ENCODE results near the gene PDE7B. TPM values are rescaled to one million over a fixed set of nuclear protein-coding genes. Genes with fewer than 3 reads are reported as not detected.

Gene PDE7B
- total and polyA plus RNA-seq, 9 of the 15 experiments (the other 6 are each of a cell fraction or from before 2014, with no cell fraction given) = 0.01 TPM; not detected in 8

DNA sequence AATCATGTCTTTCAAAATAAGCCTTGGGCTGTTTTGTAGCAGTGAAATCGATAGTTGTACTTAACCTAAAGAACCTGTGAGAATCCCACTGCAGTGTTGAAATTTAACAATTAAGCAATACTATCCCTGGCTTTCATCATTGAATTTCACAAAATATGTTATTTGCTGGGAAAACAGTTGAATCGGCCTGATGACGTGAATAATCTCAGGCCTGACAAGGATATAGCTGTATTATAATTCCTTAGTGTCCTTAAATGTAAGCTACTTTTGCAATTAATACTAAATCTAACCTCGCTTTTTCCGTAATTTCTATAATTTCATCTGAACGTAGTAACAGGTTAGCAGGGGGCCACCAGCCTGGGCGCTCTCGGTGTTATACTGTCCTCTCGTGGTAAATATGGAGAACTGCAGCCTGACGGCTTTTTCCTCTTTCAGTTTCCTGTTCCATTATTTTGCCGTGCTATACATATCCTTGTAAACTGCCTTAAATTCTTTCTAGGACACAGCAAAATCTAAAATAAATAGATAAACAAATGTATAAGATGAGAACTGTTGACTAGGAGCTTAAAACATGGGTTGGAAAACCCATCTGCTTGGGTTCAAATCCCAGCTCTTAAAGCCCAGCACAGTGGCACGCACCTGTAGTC lies 374.6 kb downstream of the PDE7B start (continued):
- TF ChIP-seq, protein P1, sequence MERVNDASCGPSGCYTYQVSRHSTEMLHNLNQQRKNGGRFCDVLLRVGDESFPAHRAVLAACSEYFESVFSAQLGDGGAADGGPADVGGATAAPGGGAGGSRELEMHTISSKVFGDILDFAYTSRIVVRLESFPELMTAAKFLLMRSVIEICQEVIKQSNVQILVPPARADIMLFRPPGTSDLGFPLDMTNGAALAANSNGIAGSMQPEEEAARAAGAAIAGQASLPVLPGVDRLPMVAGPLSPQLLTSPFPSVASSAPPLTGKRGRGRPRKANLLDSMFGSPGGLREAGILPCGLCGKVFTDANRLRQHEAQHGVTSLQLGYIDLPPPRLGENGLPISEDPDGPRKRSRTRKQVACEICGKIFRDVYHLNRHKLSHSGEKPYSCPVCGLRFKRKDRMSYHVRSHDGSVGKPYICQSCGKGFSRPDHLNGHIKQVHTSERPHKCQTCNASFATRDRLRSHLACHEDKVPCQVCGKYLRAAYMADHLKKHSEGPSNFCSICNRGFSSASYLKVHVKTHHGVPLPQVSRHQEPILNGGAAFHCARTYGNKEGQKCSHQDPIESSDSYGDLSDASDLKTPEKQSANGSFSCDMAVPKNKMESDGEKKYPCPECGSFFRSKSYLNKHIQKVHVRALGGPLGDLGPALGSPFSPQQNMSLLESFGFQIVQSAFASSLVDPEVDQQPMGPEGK (CRISPR knock-in tag; IDR thresholded peaks at IDR 0.05; ENCODE audit: borderline replicate concordance) = no peak
- TF ChIP-seq, protein P2, sequence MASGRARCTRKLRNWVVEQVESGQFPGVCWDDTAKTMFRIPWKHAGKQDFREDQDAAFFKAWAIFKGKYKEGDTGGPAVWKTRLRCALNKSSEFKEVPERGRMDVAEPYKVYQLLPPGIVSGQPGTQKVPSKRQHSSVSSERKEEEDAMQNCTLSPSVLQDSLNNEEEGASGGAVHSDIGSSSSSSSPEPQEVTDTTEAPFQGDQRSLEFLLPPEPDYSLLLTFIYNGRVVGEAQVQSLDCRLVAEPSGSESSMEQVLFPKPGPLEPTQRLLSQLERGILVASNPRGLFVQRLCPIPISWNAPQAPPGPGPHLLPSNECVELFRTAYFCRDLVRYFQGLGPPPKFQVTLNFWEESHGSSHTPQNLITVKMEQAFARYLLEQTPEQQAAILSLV (tag; IDR thresholded peaks at IDR 0.05) = peak; percentile 84
- TF ChIP-seq, protein P3, sequence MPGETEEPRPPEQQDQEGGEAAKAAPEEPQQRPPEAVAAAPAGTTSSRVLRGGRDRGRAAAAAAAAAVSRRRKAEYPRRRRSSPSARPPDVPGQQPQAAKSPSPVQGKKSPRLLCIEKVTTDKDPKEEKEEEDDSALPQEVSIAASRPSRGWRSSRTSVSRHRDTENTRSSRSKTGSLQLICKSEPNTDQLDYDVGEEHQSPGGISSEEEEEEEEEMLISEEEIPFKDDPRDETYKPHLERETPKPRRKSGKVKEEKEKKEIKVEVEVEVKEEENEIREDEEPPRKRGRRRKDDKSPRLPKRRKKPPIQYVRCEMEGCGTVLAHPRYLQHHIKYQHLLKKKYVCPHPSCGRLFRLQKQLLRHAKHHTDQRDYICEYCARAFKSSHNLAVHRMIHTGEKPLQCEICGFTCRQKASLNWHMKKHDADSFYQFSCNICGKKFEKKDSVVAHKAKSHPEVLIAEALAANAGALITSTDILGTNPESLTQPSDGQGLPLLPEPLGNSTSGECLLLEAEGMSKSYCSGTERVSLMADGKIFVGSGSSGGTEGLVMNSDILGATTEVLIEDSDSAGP (CRISPR knock-in tag; IDR thresholded peaks at IDR 0.05) = no peak
- TF ChIP-seq, protein P4, sequence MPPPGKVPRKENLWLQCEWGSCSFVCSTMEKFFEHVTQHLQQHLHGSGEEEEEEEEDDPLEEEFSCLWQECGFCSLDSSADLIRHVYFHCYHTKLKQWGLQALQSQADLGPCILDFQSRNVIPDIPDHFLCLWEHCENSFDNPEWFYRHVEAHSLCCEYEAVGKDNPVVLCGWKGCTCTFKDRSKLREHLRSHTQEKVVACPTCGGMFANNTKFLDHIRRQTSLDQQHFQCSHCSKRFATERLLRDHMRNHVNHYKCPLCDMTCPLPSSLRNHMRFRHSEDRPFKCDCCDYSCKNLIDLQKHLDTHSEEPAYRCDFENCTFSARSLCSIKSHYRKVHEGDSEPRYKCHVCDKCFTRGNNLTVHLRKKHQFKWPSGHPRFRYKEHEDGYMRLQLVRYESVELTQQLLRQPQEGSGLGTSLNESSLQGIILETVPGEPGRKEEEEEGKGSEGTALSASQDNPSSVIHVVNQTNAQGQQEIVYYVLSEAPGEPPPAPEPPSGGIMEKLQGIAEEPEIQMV (tag; conservative IDR thresholded peaks at IDR 0.05; ENCODE audit: low read depth) = no peak
- TF ChIP-seq TOE1 (IDR thresholded peaks at IDR 0.05; ENCODE audit: borderline replicate concordance) (0 out of 2 replicates have a peak, but pooled peaks have one; percentile 30), TOE1 (CRISPR knock-in tag; IDR thresholded peaks at IDR 0.05; ENCODE audit: borderline replicate concordance, low read depth) (no peak), ARHGAP35 (IDR thresholded peaks at IDR 0.05; ENCODE audit: partially characterized antibody) (no peak), GATA2 (CRISPR knock-in tag; IDR thresholded peaks at IDR 0.05) (no peak), ZNF354B (CRISPR knock-in tag; IDR thresholded peaks at IDR 0.05) (no peak), ZNF551 (CRISPR knock-in tag; IDR thresholded peaks at IDR 0.05) (no peak), BRCA1 (IDR thresholded peaks at IDR 0.05) (no peak), BRCA1 (CRISPR knock-in tag; IDR thresholded peaks at IDR 0.05) (no peak), SNRNP70 (optimal IDR thresholded peaks at IDR 0.05; ENCODE audit: low read depth, low read length) (no peak), ELF2 (CRISPR knock-in tag; IDR thresholded peaks at IDR 0.05) (no peak)
- TF ChIP-seq, protein P5, sequence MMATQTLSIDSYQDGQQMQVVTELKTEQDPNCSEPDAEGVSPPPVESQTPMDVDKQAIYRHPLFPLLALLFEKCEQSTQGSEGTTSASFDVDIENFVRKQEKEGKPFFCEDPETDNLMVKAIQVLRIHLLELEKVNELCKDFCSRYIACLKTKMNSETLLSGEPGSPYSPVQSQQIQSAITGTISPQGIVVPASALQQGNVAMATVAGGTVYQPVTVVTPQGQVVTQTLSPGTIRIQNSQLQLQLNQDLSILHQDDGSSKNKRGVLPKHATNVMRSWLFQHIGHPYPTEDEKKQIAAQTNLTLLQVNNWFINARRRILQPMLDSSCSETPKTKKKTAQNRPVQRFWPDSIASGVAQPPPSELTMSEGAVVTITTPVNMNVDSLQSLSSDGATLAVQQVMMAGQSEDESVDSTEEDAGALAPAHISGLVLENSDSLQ (IDR thresholded peaks at IDR 0.05) = peak; percentile 28; the same call in 1 of the 2 replicates
- TF ChIP-seq, protein P6, sequence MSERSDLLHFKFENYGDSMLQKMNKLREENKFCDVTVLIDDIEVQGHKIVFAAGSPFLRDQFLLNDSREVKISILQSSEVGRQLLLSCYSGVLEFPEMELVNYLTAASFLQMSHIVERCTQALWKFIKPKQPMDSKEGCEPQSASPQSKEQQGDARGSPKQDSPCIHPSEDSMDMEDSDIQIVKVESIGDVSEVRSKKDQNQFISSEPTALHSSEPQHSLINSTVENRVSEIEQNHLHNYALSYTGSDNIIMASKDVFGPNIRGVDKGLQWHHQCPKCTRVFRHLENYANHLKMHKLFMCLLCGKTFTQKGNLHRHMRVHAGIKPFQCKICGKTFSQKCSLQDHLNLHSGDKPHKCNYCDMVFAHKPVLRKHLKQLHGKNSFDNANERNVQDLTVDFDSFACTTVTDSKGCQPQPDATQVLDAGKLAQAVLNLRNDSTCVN (CRISPR knock-in tag; IDR thresholded peaks at IDR 0.05) = no peak
- TF ChIP-seq, protein P7, sequence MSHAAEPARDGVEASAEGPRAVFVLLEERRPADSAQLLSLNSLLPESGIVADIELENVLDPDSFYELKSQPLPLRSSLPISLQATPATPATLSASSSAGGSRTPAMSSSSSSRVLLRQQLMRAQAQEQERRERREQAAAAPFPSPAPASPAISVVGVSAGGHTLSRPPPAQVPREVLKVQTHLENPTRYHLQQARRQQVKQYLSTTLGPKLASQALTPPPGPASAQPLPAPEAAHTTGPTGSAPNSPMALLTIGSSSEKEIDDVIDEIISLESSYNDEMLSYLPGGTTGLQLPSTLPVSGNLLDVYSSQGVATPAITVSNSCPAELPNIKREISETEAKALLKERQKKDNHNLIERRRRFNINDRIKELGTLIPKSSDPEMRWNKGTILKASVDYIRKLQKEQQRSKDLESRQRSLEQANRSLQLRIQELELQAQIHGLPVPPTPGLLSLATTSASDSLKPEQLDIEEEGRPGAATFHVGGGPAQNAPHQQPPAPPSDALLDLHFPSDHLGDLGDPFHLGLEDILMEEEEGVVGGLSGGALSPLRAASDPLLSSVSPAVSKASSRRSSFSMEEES (CRISPR knock-in tag; IDR thresholded peaks at IDR 0.05) = no peak
